CD4-positive, CD25-positive, alpha-beta regulatory T cell (primary cell): ENCODE data around the gene GPR26. TPM values are rescaled to one million over a fixed set of nuclear protein-coding genes. Genes with fewer than 3 reads are reported as not detected.

Experiments used
- ATAC-seq, 2 donors: fragments of 150-1000 bp; cut with Tn5 transposase; one replicate each; pipeline ENCODE4 v1.10.0; 2021; ENCODE audit warnings: low read depth in 2 of 2, moderate number of reproducible peaks in 2 of 2, moderate library complexity in 1 of 2
- DNase-seq, 3 donors: peaks; one replicate each; pipeline versions ENCODE4 v3.0.0 to v3.0.0-alpha.2; 2012 to 2022; ENCODE audit warnings: mixed read lengths in 1 of 3
- H3K27ac ChIP-seq: one replicate; pipeline ENCODE4 v1.7.0; 2013; ENCODE audit warnings: mild to moderate bottlenecking, low read length; ENCODE audit not compliant: insufficient read depth, poor library complexity, severe bottlenecking
- H3K27me3 ChIP-seq: one replicate; pipeline ENCODE4 v1.7.0; 2013; ENCODE audit warnings: low read length; ENCODE audit not compliant: control insufficient read depth, insufficient read depth
- H3K36me3 ChIP-seq: one replicate; pipeline ENCODE4 v1.7.0; 2013; ENCODE audit warnings: mild to moderate bottlenecking, low read length, moderate library complexity; ENCODE audit not compliant: control insufficient read depth, insufficient read depth
- H3K4me1 ChIP-seq: 2 replicates; pipeline ENCODE4 v1.7.0; 2013; ENCODE audit warnings: mild to moderate bottlenecking, low read length; ENCODE audit not compliant: insufficient read depth, control insufficient read depth, poor library complexity, severe bottlenecking
- H3K4me3 ChIP-seq: one replicate; pipeline ENCODE4 v1.7.0; 2013; ENCODE audit warnings: low read depth, mild to moderate bottlenecking, low read length, moderate library complexity
- H3K9me3 ChIP-seq, 2 experiments: 1 replicate in 1 of 2; 2 replicates in 1 of 2; pipeline ENCODE4 v1.7.0; 2013; ENCODE audit warnings: low read length in 2 of 2, mild to moderate bottlenecking in 1 of 2, moderate library complexity in 1 of 2; ENCODE audit not compliant: control insufficient read depth in 2 of 2
- H3K27ac Mint-ChIP-seq, 3 donors: one replicate each; pipeline ENCODE4 v1.8.0; 2020 to 2022; ENCODE audit warnings: mild to moderate bottlenecking in 3 of 3, mixed read lengths in 3 of 3, moderate library complexity in 2 of 3
- H3K27me3 Mint-ChIP-seq: one replicate; pipeline ENCODE4 v1.8.0; 2022; ENCODE audit warnings: mild to moderate bottlenecking, mixed read lengths
- H3K36me3 Mint-ChIP-seq: one replicate; pipeline ENCODE4 v1.8.0; 2020; ENCODE audit warnings: mixed read lengths
- H3K4me1 Mint-ChIP-seq, 4 donors: one replicate each; pipeline ENCODE4 v1.8.0; 2020 to 2022; ENCODE audit warnings: mixed read lengths in 4 of 4, mild to moderate bottlenecking in 1 of 4
- H3K4me3 Mint-ChIP-seq, 4 donors: one replicate each; pipeline ENCODE4 v1.8.0; 2020 to 2022; ENCODE audit warnings: mild to moderate bottlenecking in 4 of 4, mixed read lengths in 4 of 4, moderate library complexity in 3 of 4
- H3K9me3 Mint-ChIP-seq, 7 donors: one replicate each; pipeline ENCODE4 v1.8.0; 2020 to 2022; ENCODE audit warnings: mixed read lengths in 7 of 7, mild to moderate bottlenecking in 3 of 7, moderate library complexity in 2 of 7
- polyA plus RNA-seq, 4 donors: library from polyadenylated mRNA; unstranded; fragments of 300-500 nt; fragmentation: Illumina TruSeq; gene quantifications; one replicate each; pipeline ENCODE4 v1.2.3, GENCODE V29; 2021
- total RNA-seq: library from RNA; stranded (reverse); gene quantifications from one replicate; pipeline ENCODE4 v1.2.3, GENCODE V29; 2022

GPR26 gene
- total RNA-seq (not detected), polyA plus RNA-seq (not detected)

DNA sequence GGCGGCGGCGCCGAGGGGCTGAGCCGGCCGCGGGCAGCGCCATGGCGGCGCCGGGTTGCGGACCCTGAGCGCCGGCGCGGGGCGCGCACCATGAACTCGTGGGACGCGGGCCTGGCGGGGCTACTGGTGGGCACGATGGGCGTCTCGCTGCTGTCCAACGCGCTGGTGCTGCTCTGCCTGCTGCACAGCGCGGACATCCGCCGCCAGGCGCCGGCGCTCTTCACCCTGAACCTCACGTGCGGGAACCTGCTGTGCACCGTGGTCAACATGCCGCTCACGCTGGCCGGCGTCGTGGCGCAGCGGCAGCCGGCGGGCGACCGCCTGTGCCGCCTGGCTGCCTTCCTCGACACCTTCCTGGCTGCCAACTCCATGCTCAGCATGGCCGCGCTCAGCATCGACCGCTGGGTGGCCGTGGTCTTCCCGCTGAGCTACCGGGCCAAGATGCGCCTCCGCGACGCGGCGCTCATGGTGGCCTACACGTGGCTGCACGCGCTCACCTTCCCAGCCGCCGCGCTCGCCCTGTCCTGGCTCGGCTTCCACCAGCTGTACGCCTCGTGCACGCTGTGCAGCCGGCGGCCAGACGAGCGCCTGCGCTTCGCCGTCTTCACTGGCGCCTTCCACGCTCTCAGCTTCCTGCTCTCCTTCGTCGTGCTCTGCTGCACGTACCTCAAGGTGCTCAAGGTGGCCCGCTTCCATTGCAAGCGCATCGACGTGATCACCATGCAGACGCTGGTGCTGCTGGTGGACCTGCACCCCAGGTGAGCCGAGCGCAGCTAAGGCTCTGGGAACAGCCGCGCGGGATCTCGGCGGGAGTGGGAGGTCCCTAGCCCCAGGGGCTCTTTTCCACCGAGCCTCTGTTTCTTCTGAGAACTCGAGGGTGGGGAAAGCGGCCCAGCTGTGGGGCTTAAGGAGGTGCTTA is at the start of gene GPR26:
Gene GPR26, plus strand, starts transcription at position 38 of the 919 bp plus-strand sequence. Its CDS starts 53 bp downstream, at position 91.
- Histone ChIP-seq H3K4me3 (no peak within 1 kb of the TSS), H3K9me3 (no peaks in the 10 kb centered on the region), H3K27me3 (no peaks in the 10 kb centered on the region), H3K27ac (no peak within 1 kb of the TSS), H3K4me1 (no peaks in the 10 kb centered on the region), H3K36me3 (no peaks in the 10 kb centered on the region)
- Mint-ChIP-seq H3K9me3 (peaks cover 0 to 5% (median 0%) of the 10 kb centered on the region in 7 donors), H3K27me3 (peaks cover 19% of the 10 kb centered on the region), H3K4me1 (no peaks in the 10 kb centered on the region), H3K36me3 (no peaks in the 10 kb centered on the region), H3K27ac (no peak within 1 kb of the TSS), H3K4me3 (no peak within 1 kb of the TSS)
- ATAC-seq (no peak), DNase-seq (no peak)

GRCh38 chr10:123618224-123618623 is 47.9 kb upstream of the GPR26 start:
- Histone ChIP-seq H3K4me1 (no peaks in the 10 kb centered on the region), H3K4me3 (no peak overlapping the region), H3K27ac (no peak overlapping the region), H3K27me3 (no peaks in the 10 kb centered on the region), H3K9me3 (no peaks in the 10 kb centered on the region), H3K36me3 (no peaks in the 10 kb centered on the region)
- Mint-ChIP-seq H3K4me1 (no peaks in the 10 kb centered on the region), H3K4me3 (no peak overlapping the region), H3K36me3 (no peaks in the 10 kb centered on the region), H3K27ac (no peak overlapping the region), H3K27me3 (peaks cover 11% of the 10 kb centered on the region), H3K9me3 (peaks cover 0 to 8% (median 0%) of the 10 kb centered on the region in 7 donors)
- ATAC-seq (no peak), DNase-seq (no peak)

DNA sequence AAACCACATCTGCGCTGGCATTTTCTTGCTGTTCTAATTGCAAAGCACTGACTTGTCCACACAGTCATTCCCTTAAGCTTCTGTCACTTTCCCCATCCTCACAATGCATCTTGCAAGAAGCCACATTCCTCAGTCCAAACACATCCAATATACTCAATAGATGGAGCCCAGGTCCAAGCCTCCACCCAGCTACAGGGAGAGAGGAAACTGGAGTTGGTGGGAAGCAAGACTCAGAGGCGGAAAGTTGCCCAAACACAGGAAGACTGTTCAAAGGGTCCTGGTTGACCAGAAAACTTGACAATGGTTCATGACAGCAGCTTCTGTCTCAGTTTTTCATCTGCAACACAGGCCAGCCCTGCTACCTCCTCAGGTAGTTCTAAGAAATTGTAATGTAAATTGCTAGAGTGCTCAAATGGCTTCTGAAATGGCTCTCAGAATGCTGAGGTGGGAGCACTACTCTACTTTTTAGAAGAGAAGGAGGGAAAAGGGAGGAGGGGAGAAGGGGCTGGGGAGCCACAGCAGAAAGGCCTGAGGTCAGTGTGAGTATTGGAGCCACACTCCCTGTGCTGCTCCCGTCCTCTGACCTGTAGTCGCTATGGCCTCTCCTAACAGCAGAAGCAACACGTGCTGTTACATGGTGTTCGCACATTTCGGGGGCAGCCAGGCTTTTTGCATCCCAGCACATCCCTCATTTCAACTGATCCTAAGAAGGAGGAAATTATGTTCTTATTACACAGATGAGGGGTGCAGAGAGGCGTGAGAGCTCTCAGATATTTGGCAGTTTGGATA is 46.9 kb upstream of the GPR26 start:
- H3K4me1 ChIP-seq: no peaks in the 10 kb centered on the region
- DNase-seq (no peak), ATAC-seq (no peak)
- Mint-ChIP-seq H3K4me3 (no peak overlapping the region), H3K9me3 (peaks cover 0 to 8% (median 0%) of the 10 kb centered on the region in 7 donors), H3K4me1 (no peaks in the 10 kb centered on the region), H3K27ac (no peak overlapping the region), H3K36me3 (no peaks in the 10 kb centered on the region), H3K27me3 (peaks cover 11% of the 10 kb centered on the region)
- H3K27ac ChIP-seq: no peak overlapping the region
- no peaks in the 10 kb centered on the region for H3K9me3 ChIP-seq
- H3K4me3 ChIP-seq: no peak overlapping the region
- no peaks in the 10 kb centered on the region for H3K36me3 ChIP-seq
- no peaks in the 10 kb centered on the region for H3K27me3 ChIP-seq

DNA sequence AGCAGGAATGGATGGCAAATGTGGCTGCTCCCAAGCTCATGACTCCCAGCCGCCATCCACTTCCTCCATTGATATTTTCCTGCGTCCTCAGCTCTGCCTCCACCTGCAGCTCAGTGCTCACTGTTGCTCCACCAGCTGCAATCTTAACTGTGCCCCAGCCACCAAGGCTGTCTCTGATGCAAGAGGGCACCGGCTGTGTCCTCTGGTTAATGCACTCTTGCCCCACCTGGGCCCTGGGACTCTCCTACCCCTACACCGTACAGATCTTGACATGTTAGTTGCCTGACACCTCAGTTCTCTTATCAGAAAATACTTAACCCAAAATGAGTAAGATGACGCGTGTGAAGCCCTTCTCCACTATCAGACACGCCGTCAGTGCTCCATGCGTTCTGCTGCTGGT is 45.5 kb upstream of the GPR26 start:
- H3K27ac Mint-ChIP-seq: no peak overlapping the region
- H3K36me3 ChIP-seq: no peaks in the 10 kb centered on the region

GRCh38 chr10:123621492-123621891 is 44.7 kb upstream of the GPR26 start:
- H3K36me3 ChIP-seq: no peaks in the 10 kb centered on the region
- Mint-ChIP-seq H3K4me1 (no peaks in the 10 kb centered on the region), H3K27me3 (peaks cover 4% of the 10 kb centered on the region), H3K27ac (no peak overlapping the region), H3K36me3 (no peaks in the 10 kb centered on the region), H3K4me3 (no peak overlapping the region), H3K9me3 (peaks cover 0 to 3% (median 0%) of the 10 kb centered on the region in 7 donors)
- ATAC-seq (no peak), DNase-seq (no peak)
- no peak overlapping the region for H3K27ac ChIP-seq
- H3K4me3 ChIP-seq: no peak overlapping the region
- no peaks in the 10 kb centered on the region for H3K9me3 ChIP-seq
- no peaks in the 10 kb centered on the region for H3K4me1 ChIP-seq
- H3K27me3 ChIP-seq: no peaks in the 10 kb centered on the region

More for the DNA sequence above, 45.5 kb upstream of the GPR26 start:
- ATAC-seq (no peak), DNase-seq (no peak)
- H3K4me1 Mint-ChIP-seq: no peaks in the 10 kb centered on the region
- Histone ChIP-seq H3K27me3 (no peaks in the 10 kb centered on the region), H3K4me3 (no peak overlapping the region), H3K9me3 (no peaks in the 10 kb centered on the region), H3K27ac (no peak overlapping the region), H3K4me1 (no peaks in the 10 kb centered on the region)
- H3K9me3 Mint-ChIP-seq: peaks cover 0 to 3% (median 0%) of the 10 kb centered on the region in 7 donors
- H3K4me3 Mint-ChIP-seq: no peak overlapping the region
- H3K36me3 Mint-ChIP-seq: no peaks in the 10 kb centered on the region
- peaks cover 2% of the 10 kb centered on the region for H3K27me3 Mint-ChIP-seq

GRCh38 chr10:123621916-123622315 is 44.2 kb upstream of the GPR26 start:
- Mint-ChIP-seq H3K4me3 (no peak overlapping the region), H3K27me3 (peaks cover 4% of the 10 kb centered on the region), H3K36me3 (no peaks in the 10 kb centered on the region), H3K27ac (no peak overlapping the region), H3K4me1 (no peaks in the 10 kb centered on the region), H3K9me3 (peaks cover 0 to 3% (median 0%) of the 10 kb centered on the region in 7 donors)
- Histone ChIP-seq H3K36me3 (no peaks in the 10 kb centered on the region), H3K4me3 (no peak overlapping the region), H3K9me3 (no peaks in the 10 kb centered on the region), H3K4me1 (no peaks in the 10 kb centered on the region), H3K27ac (no peak overlapping the region), H3K27me3 (no peaks in the 10 kb centered on the region)
- ATAC-seq: no peak
- no peak for DNase-seq

- Mint-ChIP-seq H3K27me3 (peaks cover 4% of the 10 kb centered on the region), H3K27ac (no peak overlapping the region), H3K9me3 (peaks cover 0 to 3% (median 0%) of the 10 kb centered on the region in 7 donors), H3K4me1 (no peaks in the 10 kb centered on the region), H3K4me3 (no peak overlapping the region), H3K36me3 (no peaks in the 10 kb centered on the region)
- Histone ChIP-seq H3K36me3 (no peaks in the 10 kb centered on the region), H3K27ac (no peak overlapping the region), H3K4me3 (no peak overlapping the region), H3K9me3 (no peaks in the 10 kb centered on the region), H3K27me3 (no peaks in the 10 kb centered on the region), H3K4me1 (no peaks in the 10 kb centered on the region)
- no peak for DNase-seq
- no peak for ATAC-seq
Observed at GRCh38 chr10:123622381-123622780, 43.8 kb upstream of the GPR26 start.
